ENCODE measurements around the gene INTS2.
A peak's percentile ranks its signal among the peaks of the same experiment; 100 is the strongest.
"Not testable (repeated sequence)": the region's sequence is repeated elsewhere in the genome, so short reads cannot be mapped to it uniquely, and the experiment has no call there.

Gene INTS2

DNA sequence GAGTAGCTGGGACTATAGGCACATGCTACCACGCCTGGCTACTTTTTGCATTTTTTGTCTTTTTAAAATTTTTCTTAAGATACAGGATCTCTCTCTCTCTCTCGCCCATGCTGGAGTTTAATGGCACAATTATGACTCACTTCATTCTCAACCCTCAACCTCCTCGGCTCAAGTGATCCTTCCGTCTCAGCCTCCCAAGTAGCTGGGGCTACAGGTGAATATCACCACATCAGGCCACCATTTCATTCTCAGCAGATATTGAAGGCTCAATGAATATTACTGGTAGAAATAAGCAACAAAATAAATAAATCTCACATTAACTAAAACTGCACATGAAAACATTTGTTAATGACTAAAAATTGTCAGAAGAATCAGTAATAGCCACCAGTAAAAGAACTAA lies 106.1 kb downstream of the INTS2 start:
- no peak for DNase-seq

DNA sequence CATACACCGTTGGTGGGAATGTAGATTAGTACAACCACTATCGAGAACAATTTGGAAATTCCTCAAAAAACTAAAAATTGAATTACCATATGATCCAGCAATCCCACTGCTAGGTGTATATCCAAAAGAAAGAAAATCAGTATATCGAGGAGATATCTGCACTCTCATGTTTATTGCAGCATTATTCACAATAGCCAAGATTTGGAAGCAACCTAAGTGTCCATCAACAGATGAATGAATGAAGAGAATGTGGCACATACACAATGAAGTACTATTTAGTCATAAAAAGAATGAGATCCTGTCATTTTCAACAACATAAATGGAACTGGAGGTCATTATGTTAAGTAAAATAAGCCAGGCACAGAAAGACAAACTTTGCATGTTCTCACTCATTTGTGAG lies 108.5 kb downstream of the INTS2 start:
- not testable (repeated sequence) for DNase-seq

DNA sequence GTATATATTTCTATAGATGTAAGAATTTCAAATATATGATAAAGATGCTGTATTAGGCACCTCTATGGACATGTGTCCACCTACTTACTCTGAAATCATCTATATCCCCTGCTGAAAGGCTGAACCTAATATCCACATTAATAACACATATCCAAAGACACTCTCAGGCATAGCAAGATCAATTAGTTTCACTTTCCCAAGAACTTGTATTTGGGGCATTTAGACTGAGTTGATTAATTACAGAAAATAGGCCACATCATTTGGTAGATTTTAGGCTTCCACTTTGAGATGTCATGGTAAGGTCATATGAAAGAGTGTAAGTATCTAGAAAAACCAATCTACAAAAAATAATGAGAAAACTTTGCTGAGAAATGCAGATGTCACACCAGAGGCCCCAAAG lies 109.6 kb downstream of the INTS2 start:
- DNase-seq, result no peak

DNA sequence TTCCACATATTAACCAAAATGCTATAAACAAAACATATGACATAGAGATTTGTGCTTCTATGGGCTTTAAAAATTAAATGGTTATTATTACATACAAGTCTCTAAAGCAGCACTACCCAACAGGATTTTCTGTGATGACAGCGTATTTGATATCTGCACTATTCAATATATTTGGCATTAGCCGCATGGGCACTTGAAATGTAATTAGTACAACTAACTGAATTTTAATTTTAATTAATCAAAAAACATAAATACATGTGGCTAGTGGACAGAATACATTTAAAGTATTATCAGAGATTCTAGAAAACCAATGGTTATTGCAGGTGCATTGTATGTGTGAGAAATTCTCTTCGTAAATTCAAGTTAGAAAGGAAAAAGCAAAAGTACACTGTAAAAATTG lies 110.3 kb downstream of the INTS2 start:
- DNase-seq, result no peak

DNA sequence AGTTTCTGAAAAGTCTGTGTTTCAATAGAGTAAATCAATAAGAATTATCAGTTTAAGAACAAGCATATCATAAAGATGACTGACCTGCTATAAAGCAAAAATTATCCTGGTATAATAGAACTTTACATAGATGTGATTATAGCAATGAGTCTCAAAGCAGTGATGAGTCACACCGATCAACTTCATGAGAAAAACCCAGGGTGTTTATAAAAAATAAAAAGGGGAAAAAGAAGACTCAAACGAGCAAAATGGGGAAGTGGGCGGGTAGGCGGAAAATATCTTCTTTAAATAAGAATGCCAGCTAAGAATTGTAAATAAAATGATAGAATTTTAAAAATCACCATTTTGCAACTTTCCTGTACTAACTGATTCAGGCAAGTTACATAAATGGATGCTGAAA lies 111.2 kb downstream of the INTS2 start:
- peak; percentile 85 for DNase-seq

DNA sequence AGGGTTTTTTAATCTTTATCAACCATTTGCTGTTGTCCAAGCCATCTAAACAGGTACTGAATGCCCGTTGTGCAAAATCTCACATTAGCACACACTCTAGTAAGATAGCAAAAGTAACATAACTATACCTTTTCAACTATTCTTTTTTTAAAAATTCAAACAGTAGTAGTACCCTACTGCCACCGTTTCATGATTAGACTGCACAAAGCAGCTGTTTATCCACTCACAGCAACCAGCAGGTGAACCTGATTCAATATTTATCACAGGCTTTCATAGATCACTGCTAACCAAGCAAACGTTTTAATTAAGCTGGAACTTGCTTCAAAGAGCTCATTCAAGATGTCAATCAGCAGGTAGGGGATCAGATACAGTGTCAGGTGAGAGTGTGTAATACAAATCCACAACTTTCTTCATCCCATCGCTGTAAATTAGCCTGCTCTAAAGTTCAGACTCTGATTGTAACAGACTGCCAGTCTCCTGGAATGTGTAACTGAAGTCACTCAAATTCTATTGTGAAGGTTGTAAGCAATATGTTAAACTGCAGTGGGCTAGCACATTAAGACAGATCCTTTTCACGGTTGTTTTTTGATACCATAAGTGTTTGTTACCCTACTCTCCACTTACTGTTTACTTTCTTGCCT lies 111.8 kb downstream of the INTS2 start:
- no peak for DNase-seq
